ENCODE data around the gene ETV4.

ETV4 gene

GRCh38 chr17:43547189-43547550, 1.0 kb upstream of the ETV4 start:
- Histone ChIP-seq H3K4me3 (replicated peaks; ENCODE audit: insufficient read depth, low read length) (no peak overlapping the region), H3K27me3 (ENCODE audit: insufficient read depth, poor library complexity, severe bottlenecking) (no peaks in the 10 kb centered on the region), H3K27ac (replicated peaks) (no peak overlapping the region)

DNA sequence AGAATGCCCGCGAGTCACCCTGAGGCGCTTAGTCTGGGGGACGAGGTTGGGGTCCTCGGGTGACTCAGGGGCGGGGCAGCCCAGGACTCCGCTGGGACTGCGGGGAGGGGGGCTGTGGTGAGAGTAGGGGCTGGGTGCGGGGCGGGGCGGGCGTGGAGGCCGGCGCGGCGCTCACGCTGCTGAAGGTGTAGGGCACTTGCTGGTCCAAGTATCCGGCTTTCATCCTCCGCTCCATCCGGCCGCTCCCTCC, 832 bp downstream of the ETV4 start:
- H3K27ac ChIP-seq (replicated peaks) = peak overlapping the region; percentile 46; the same call in 1 of the 2 replicates
- TF ChIP-seq, protein P1, sequence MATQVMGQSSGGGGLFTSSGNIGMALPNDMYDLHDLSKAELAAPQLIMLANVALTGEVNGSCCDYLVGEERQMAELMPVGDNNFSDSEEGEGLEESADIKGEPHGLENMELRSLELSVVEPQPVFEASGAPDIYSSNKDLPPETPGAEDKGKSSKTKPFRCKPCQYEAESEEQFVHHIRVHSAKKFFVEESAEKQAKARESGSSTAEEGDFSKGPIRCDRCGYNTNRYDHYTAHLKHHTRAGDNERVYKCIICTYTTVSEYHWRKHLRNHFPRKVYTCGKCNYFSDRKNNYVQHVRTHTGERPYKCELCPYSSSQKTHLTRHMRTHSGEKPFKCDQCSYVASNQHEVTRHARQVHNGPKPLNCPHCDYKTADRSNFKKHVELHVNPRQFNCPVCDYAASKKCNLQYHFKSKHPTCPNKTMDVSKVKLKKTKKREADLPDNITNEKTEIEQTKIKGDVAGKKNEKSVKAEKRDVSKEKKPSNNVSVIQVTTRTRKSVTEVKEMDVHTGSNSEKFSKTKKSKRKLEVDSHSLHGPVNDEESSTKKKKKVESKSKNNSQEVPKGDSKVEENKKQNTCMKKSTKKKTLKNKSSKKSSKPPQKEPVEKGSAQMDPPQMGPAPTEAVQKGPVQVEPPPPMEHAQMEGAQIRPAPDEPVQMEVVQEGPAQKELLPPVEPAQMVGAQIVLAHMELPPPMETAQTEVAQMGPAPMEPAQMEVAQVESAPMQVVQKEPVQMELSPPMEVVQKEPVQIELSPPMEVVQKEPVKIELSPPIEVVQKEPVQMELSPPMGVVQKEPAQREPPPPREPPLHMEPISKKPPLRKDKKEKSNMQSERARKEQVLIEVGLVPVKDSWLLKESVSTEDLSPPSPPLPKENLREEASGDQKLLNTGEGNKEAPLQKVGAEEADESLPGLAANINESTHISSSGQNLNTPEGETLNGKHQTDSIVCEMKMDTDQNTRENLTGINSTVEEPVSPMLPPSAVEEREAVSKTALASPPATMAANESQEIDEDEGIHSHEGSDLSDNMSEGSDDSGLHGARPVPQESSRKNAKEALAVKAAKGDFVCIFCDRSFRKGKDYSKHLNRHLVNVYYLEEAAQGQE (IDR thresholded peaks at IDR 0.05; ENCODE audit: insufficient replicate concordance, low read depth) = no peak
- TF ChIP-seq POLR2AphosphoS5 (IDR thresholded peaks at IDR 0.05; ENCODE audit: low read depth) (no peak), SPI1 (IDR thresholded peaks at IDR 0.05; ENCODE audit: borderline replicate concordance, low read depth) (no peak), GABPA (IDR thresholded peaks at IDR 0.05; ENCODE audit: low read depth) (no peak), CTCF (IDR thresholded peaks at IDR 0.05; ENCODE audit: insufficient read depth, low read length) (no peak)
- no peak for DNase-seq (ENCODE audit: low read depth in 1 of 2, low spot score in 1 of 2)
- H3K27me3 ChIP-seq (ENCODE audit: insufficient read depth, poor library complexity, severe bottlenecking) = no peaks in the 10 kb centered on the region
- H3K4me3 ChIP-seq (replicated peaks; ENCODE audit: insufficient read depth, low read length) = peak overlapping the region; percentile 71

More at GRCh38 chr17:43547189-43547550, 1.0 kb upstream of the ETV4 start:
- TF ChIP-seq GABPA (IDR thresholded peaks at IDR 0.05; ENCODE audit: low read depth) (no peak), POLR2AphosphoS5 (IDR thresholded peaks at IDR 0.05; ENCODE audit: low read depth) (no peak), SPI1 (IDR thresholded peaks at IDR 0.05; ENCODE audit: borderline replicate concordance, low read depth) (no peak), CTCF (IDR thresholded peaks at IDR 0.05; ENCODE audit: insufficient read depth, low read length) (no peak)
- TF ChIP-seq, protein P1 (IDR thresholded peaks at IDR 0.05; ENCODE audit: insufficient replicate concordance, low read depth) = no peak
- DNase-seq (ENCODE audit: low read depth in 1 of 2, low spot score in 1 of 2) = no peak

DNA sequence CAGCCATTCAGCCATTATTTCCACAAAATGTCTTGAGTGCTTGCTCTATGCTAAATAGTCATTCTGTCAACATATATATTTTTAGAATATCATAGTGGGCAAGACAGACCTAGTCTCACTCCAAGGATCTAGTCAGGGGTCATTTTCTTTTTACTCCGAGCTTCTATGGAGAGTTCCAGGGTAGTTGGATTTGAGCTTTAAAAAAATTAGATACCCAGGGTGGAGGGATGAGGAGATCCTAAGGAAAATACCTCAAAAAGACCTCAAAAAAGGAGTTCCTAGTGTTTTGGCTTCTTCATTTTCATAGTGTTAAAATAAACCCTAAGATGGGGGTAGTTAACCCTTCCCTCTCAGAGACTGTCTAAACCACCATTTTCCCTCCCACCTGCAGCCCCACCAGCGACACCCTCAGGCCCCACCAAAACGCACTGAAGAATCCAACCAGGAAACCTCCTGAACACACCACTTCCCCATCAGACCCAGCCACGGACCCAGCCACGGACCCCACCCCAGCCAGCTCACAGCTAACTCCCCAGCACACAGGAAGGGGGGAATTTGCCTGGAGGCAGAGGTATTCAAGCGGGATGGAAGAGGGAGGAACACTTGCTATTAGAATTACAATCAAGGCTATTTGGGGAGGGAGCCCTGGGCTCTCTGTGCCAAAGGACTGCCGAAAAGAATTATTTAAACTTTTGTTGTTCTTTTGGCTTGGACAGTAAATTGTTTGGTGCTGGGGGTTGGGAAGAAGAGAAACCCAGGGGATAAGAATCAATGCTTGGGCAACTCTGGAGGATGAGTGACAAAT, 2.2 kb downstream of the ETV4 start:
- Histone ChIP-seq H3K4me3 (replicated peaks; ENCODE audit: insufficient read depth, low read length) (no peak overlapping the region), H3K27me3 (ENCODE audit: insufficient read depth, poor library complexity, severe bottlenecking) (no peaks in the 10 kb centered on the region), H3K27ac (replicated peaks) (no peak overlapping the region)
- 0 out of 2 replicates have a peak, but pooled peaks have one; percentile 16 for TF ChIP-seq SPI1 (IDR thresholded peaks at IDR 0.05; ENCODE audit: borderline replicate concordance, low read depth)
- TF ChIP-seq POLR2AphosphoS5 (IDR thresholded peaks at IDR 0.05; ENCODE audit: low read depth) = no peak
- TF ChIP-seq CTCF (IDR thresholded peaks at IDR 0.05; ENCODE audit: insufficient read depth, low read length) = no peak
- TF ChIP-seq, protein P1 (IDR thresholded peaks at IDR 0.05; ENCODE audit: insufficient replicate concordance, low read depth) = no peak
- TF ChIP-seq GABPA (IDR thresholded peaks at IDR 0.05; ENCODE audit: low read depth) = no peak
- DNase-seq (ENCODE audit: low read depth in 1 of 2, low spot score in 1 of 2) = peak in 1 of 2 experiments; percentile 17
